ENCODE results near the gene ZNF543. TPM values are rescaled to one million over a fixed set of nuclear protein-coding genes. Genes with fewer than 3 reads are reported as not detected.

The ZNF543 gene
- total RNA-seq, 1 donor from 2014 or later, result 5.3 TPM

- no peak overlapping the region for H3K27ac Mint-ChIP-seq (ENCODE audit: unreplicated experiment)
- H3K27me3 Mint-ChIP-seq (ENCODE audit: low read depth), result no peaks in the 10 kb centered on the region
- H3K4me1 Mint-ChIP-seq (ENCODE audit: low read depth), result peaks cover 29% of the 10 kb centered on the region
Measured at GRCh38 chr19:57305056-57305455, 15.2 kb upstream of the ZNF543 start.

GRCh38 chr19:57308514-57308913 lies 11.8 kb upstream of the ZNF543 start:
- peaks cover 5% of the 10 kb centered on the region for H3K36me3 Mint-ChIP-seq (ENCODE audit: low read depth)
- H3K27me3 Mint-ChIP-seq (ENCODE audit: low read depth), result no peaks in the 10 kb centered on the region

More at GRCh38 chr19:57305056-57305455, 15.2 kb upstream of the ZNF543 start:
- Mint-ChIP-seq H3K4me3 (ENCODE audit: unreplicated experiment) (no peak overlapping the region), H3K9me3 (ENCODE audit: low read depth) (no peaks in the 10 kb centered on the region), H3K36me3 (ENCODE audit: low read depth) (peaks cover 20% of the 10 kb centered on the region)
- DNase-seq (ENCODE audit: low spot score), result no peak
- no peak for TF ChIP-seq CTCF (IDR thresholded peaks at IDR 0.05)

GRCh38 chr19:57310792-57311191 lies 9.5 kb upstream of the ZNF543 start:
- Mint-ChIP-seq H3K9me3 (ENCODE audit: low read depth) (peaks cover 6% of the 10 kb centered on the region), H3K27me3 (ENCODE audit: low read depth) (peaks cover 15% of the 10 kb centered on the region), H3K4me3 (ENCODE audit: unreplicated experiment) (no peak overlapping the region), H3K27ac (ENCODE audit: unreplicated experiment) (no peak overlapping the region), H3K36me3 (ENCODE audit: low read depth) (no peaks in the 10 kb centered on the region), H3K4me1 (ENCODE audit: low read depth) (no peaks in the 10 kb centered on the region)
- no peak for TF ChIP-seq CTCF (IDR thresholded peaks at IDR 0.05)
- no peak for DNase-seq (ENCODE audit: low spot score)

More at GRCh38 chr19:57308514-57308913, 11.8 kb upstream of the ZNF543 start:
- no peak for DNase-seq (ENCODE audit: low spot score)
- no peak overlapping the region for H3K27ac Mint-ChIP-seq (ENCODE audit: unreplicated experiment)
- TF ChIP-seq CTCF (IDR thresholded peaks at IDR 0.05), result no peak
- no peak overlapping the region for H3K4me3 Mint-ChIP-seq (ENCODE audit: unreplicated experiment)
- H3K4me1 Mint-ChIP-seq (ENCODE audit: low read depth), result peaks cover 5% of the 10 kb centered on the region
- no peaks in the 10 kb centered on the region for H3K9me3 Mint-ChIP-seq (ENCODE audit: low read depth)

GRCh38 chr19:57314146-57314545 lies 6.1 kb upstream of the ZNF543 start:
- Mint-ChIP-seq H3K4me1 (ENCODE audit: low read depth) (no peaks in the 10 kb centered on the region), H3K9me3 (ENCODE audit: low read depth) (peaks cover 6% of the 10 kb centered on the region), H3K27ac (ENCODE audit: unreplicated experiment) (no peak overlapping the region), H3K36me3 (ENCODE audit: low read depth) (no peaks in the 10 kb centered on the region), H3K27me3 (ENCODE audit: low read depth) (peaks cover 18% of the 10 kb centered on the region), H3K4me3 (ENCODE audit: unreplicated experiment) (no peak overlapping the region)
- DNase-seq (ENCODE audit: low spot score), result no peak
- TF ChIP-seq CTCF (IDR thresholded peaks at IDR 0.05), result no peak

- H3K9me3 Mint-ChIP-seq (ENCODE audit: low read depth), result peaks cover 6% of the 10 kb centered on the region
- DNase-seq (ENCODE audit: low spot score), result peak; percentile 72
- H3K4me3 Mint-ChIP-seq (ENCODE audit: unreplicated experiment), result no peak overlapping the region
- H3K27ac Mint-ChIP-seq (ENCODE audit: unreplicated experiment), result no peak overlapping the region
- H3K36me3 Mint-ChIP-seq (ENCODE audit: low read depth), result no peaks in the 10 kb centered on the region
- no peak for TF ChIP-seq CTCF (IDR thresholded peaks at IDR 0.05)
- H3K4me1 Mint-ChIP-seq (ENCODE audit: low read depth), result peaks cover 26% of the 10 kb centered on the region
- H3K27me3 Mint-ChIP-seq (ENCODE audit: low read depth), result peaks cover 18% of the 10 kb centered on the region
Measured at GRCh38 chr19:57317503-57317902, 2.8 kb upstream of the ZNF543 start.
